WTC11 (cell line): ENCODE data around the gene RGS17. TPM values are rescaled to one million over a fixed set of nuclear protein-coding genes. Genes with fewer than 3 reads are reported as not detected.

Source experiments
- ATAC-seq: fragments of 200-7000 bp; cut with Tn5 transposase; 2 replicates; pipeline ENCODE4 v1.10.0; 2021; ENCODE audit warnings: mild to moderate bottlenecking, moderate library complexity
- Bru-seq: library from RNA; stranded (reverse); fragments of 400-500 nt; gene quantifications from one replicate; lab custom pipeline; 2021; lab: Mats Ljungman, UMichigan
- CTCF ChIA-PET: fragments of 300-600 bp; sonication (Branson Sonifier 250); formaldehyde crosslinking; loops from one replicate; lab custom pipeline; 2021; ENCODE audit warnings: antibody characterized with exemption; lab: Charles Lee
- POLR2A ChIA-PET: fragments of 350-600 bp; sonication (Branson Sonifier 250); formaldehyde crosslinking; loops from one replicate; lab custom pipeline; 2021; ENCODE audit warnings: antibody characterized with exemption; lab: Charles Lee
- DNase-seq: peaks from one replicate; pipeline ENCODE4 v3.0.0; 2021; ENCODE audit warnings: low spot score
- H3K27ac Mint-ChIP-seq: 2 replicates; pipeline ENCODE4 v1.8.0; 2021; ENCODE audit warnings: mixed read lengths
- H3K27me3 Mint-ChIP-seq: 2 replicates; pipeline ENCODE4 v1.8.0; 2021; ENCODE audit warnings: low read depth, mild to moderate bottlenecking, moderate library complexity, mixed read lengths
- H3K36me3 Mint-ChIP-seq: 2 replicates; pipeline ENCODE4 v1.8.0; 2021; ENCODE audit warnings: mixed read lengths
- H3K4me1 Mint-ChIP-seq: 2 replicates; pipeline ENCODE4 v1.8.0; 2022; ENCODE audit warnings: mixed read lengths
- H3K4me3 Mint-ChIP-seq: 2 replicates; pipeline ENCODE4 v1.8.0; 2021; ENCODE audit warnings: mild to moderate bottlenecking, moderate library complexity, mixed read lengths
- H3K9me3 Mint-ChIP-seq: 2 replicates; pipeline ENCODE4 v1.8.0; 2021; ENCODE audit warnings: mixed read lengths
- ATF3 ChIP-seq: sonication (generic); formaldehyde crosslinking; conservative IDR thresholded peaks from 2 replicates; pipeline ENCODE4 v1.8.1; 2022; ENCODE audit warnings: mild to moderate bottlenecking, missing genetic modification reagents
- CDX4 ChIP-seq: fragments of 250-450 bp; sonication (Bioruptor Pico); IDR thresholded peaks from 2 replicates; pipeline ENCODE4 v1.9.0; 2021; ENCODE audit warnings: moderate library complexity, mild to moderate bottlenecking, inconsistent platforms, borderline replicate concordance
- CREM ChIP-seq: sonication (generic); formaldehyde crosslinking; IDR thresholded peaks from 2 replicates; pipeline ENCODE4 v1.8.1; 2022; ENCODE audit warnings: mild to moderate bottlenecking, missing genetic modification reagents, moderate library complexity
- E2F1 ChIP-seq: sonication (generic); formaldehyde crosslinking; IDR thresholded peaks from 2 replicates; pipeline ENCODE4 v1.8.0; 2022; ENCODE audit warnings: mild to moderate bottlenecking, missing genetic modification reagents
- ETV6 ChIP-seq: sonication (generic); formaldehyde crosslinking; IDR thresholded peaks from 2 replicates; pipeline ENCODE4 v1.8.1; 2022; ENCODE audit warnings: mild to moderate bottlenecking, missing genetic modification reagents
- FOXK1 ChIP-seq: sonication (generic); formaldehyde crosslinking; IDR thresholded peaks from 2 replicates; pipeline ENCODE4 v1.8.0; 2022; ENCODE audit warnings: mild to moderate bottlenecking, moderate library complexity, missing genetic modification reagents
- HMGXB4 ChIP-seq: sonication (generic); formaldehyde crosslinking; IDR thresholded peaks from 2 replicates; pipeline ENCODE4 v1.8.1; 2023; ENCODE audit warnings: mild to moderate bottlenecking, moderate library complexity, missing genetic modification reagents
- JUN ChIP-seq: sonication (generic); formaldehyde crosslinking; IDR thresholded peaks from 2 replicates; pipeline ENCODE4 v1.8.0; 2023; ENCODE audit warnings: mild to moderate bottlenecking, missing genetic modification reagents
- MAX ChIP-seq: sonication (generic); formaldehyde crosslinking; IDR thresholded peaks from 2 replicates; pipeline ENCODE4 v1.8.0; 2022; ENCODE audit warnings: mild to moderate bottlenecking, missing genetic modification reagents
- MLX ChIP-seq: sonication (generic); formaldehyde crosslinking; IDR thresholded peaks from 2 replicates; pipeline ENCODE4 v1.8.1; 2023; ENCODE audit warnings: mild to moderate bottlenecking, missing genetic modification reagents, moderate library complexity
- NR3C1 ChIP-seq: sonication (generic); formaldehyde crosslinking; conservative IDR thresholded peaks from 2 replicates; pipeline ENCODE4 v1.8.1; 2023; ENCODE audit warnings: low read depth, mild to moderate bottlenecking, missing genetic modification reagents
- SMAD3 ChIP-seq: sonication (generic); formaldehyde crosslinking; IDR thresholded peaks from 2 replicates; pipeline ENCODE4 v1.8.0; 2022; ENCODE audit warnings: missing genetic modification reagents, mild to moderate bottlenecking, borderline replicate concordance
- SOX15 ChIP-seq: fragments of 250-450 bp; sonication (Bioruptor Pico); IDR thresholded peaks from 2 replicates; pipeline ENCODE4 v1.9.0; 2021; ENCODE audit warnings: mild to moderate bottlenecking
- SP1 ChIP-seq: sonication (generic); formaldehyde crosslinking; conservative IDR thresholded peaks from 2 replicates; pipeline ENCODE4 v1.8.1; 2022; ENCODE audit warnings: missing genetic modification reagents
- STAT6 ChIP-seq: sonication (generic); formaldehyde crosslinking; conservative IDR thresholded peaks from 2 replicates; pipeline ENCODE4 v1.8.1; 2023; ENCODE audit warnings: mild to moderate bottlenecking, low read depth, missing genetic modification reagents, moderate library complexity
- TP53 ChIP-seq: sonication (generic); formaldehyde crosslinking; IDR thresholded peaks from 2 replicates; pipeline ENCODE4 v1.8.1; 2023; ENCODE audit warnings: mild to moderate bottlenecking, missing genetic modification reagents
- ZBTB43 ChIP-seq: sonication (generic); formaldehyde crosslinking; IDR thresholded peaks from 2 replicates; pipeline ENCODE4 v1.8.1; 2023; ENCODE audit warnings: mild to moderate bottlenecking, missing genetic modification reagents
- ZNF121 ChIP-seq: sonication (generic); formaldehyde crosslinking; IDR thresholded peaks from 2 replicates; pipeline ENCODE4 v1.8.0; 2023; ENCODE audit warnings: missing genetic modification reagents
- ZNF232 ChIP-seq: sonication (generic); formaldehyde crosslinking; IDR thresholded peaks from 2 replicates; pipeline ENCODE4 v1.8.0; 2022; ENCODE audit warnings: mild to moderate bottlenecking, missing genetic modification reagents
- ZNF281 ChIP-seq: sonication (generic); formaldehyde crosslinking; IDR thresholded peaks from 2 replicates; pipeline ENCODE4 v1.8.0; 2023; ENCODE audit warnings: mild to moderate bottlenecking, missing genetic modification reagents
- long read RNA-seq, 3 experiments: library from RNA in 1 of 3; library from capped mRNA in 1 of 3; library from polyadenylated mRNA in 1 of 3; unstranded in 2 of 3; stranded (forward) in 1 of 3; transcript quantifications; one replicate each; pipeline ENCODE4 v2.0.0, GENCODE V29; 2021
- total RNA-seq: library from RNA; stranded (reverse); gene quantifications from 3 replicates; pipeline ENCODE4 v1.2.3, GENCODE V29; 2021

The RGS17 gene
- total RNA-seq (6.6 to 9.3 TPM (median 7.4 TPM) in 3 replicates), Bru-seq, nascent RNA (percentile 73 among the genes with signal in this experiment)
- long read RNA-seq, experiment 1, transcript RGS17-201 (5 exons, 1,636 nt), result major isoform, 15 of 24 reads
- long read RNA-seq, experiment 1, partial matches to known transcripts, result 2 of 24 reads
- long read RNA-seq, experiment 1, other reads (novel, unspliced or antisense), result 7 of 24 reads
- long read RNA-seq, experiment 2, partial matches to known transcripts, result 1 of 11 reads
- long read RNA-seq, experiment 2, other reads (novel, unspliced or antisense), result 8 of 11 reads
- long read RNA-seq, experiment 3, full-length matches to known transcripts, result 35 of 37 reads
- long read RNA-seq, experiment 3, partial matches to known transcripts, result 0 of 37 reads
- long read RNA-seq, experiment 3, other reads (novel, unspliced or antisense), result 2 of 37 reads

GRCh38 chr6:153131037-153131981, at the start of gene RGS17:
RGS17 (minus strand) TSS chr6:153131282; CDS start chr6:153044018, 87,264 bp downstream.
- Mint-ChIP-seq H3K27ac (peak within 1 kb of the TSS; percentile 90), H3K4me1 (peaks cover 26% of the 10 kb centered on the region), H3K4me3 (peak within 1 kb of the TSS; percentile 93), H3K9me3 (peaks cover 13% of the 10 kb centered on the region), H3K27me3 (peaks cover 34% of the 10 kb centered on the region), H3K36me3 (peaks cover 7% of the 10 kb centered on the region)
- peak; percentile 80 for ATAC-seq
- DNase-seq, result peak; percentile 77
- ChIA-PET CTCF (interaction anchor here (0.8 to 1.3 kb wide), 4 partner anchors 15 to 183 kb away, joined by 3 to 5 read pairs (median 3); no protein-coding TSS in a partner anchor), POLR2A (interaction anchor here (1.9 kb wide), 1 partner anchor 20 kb away, joined by 4 read pairs; no protein-coding TSS in a partner anchor)
- TF ChIP-seq JUN (no peak), E2F1 (CRISPR knock-in tag) (no peak), NR3C1 (CRISPR knock-in tag) (0 out of 2 replicates have a peak, but pooled peaks have one; percentile 21), ETV6 (CRISPR knock-in tag) (no peak), ZNF232 (CRISPR knock-in tag) (no peak), ATF3 (CRISPR knock-in tag) (no peak), SMAD3 (CRISPR knock-in tag) (no peak), ZNF121 (CRISPR knock-in tag) (no peak), TP53 (no peak), CREM (0 out of 2 replicates have a peak, but pooled peaks have one; percentile 30), HMGXB4 (CRISPR knock-in tag) (peak; percentile 55; the same call in 1 of the 2 replicates), MAX (CRISPR knock-in tag) (0 out of 2 replicates have a peak, but pooled peaks have one; percentile 24), ZBTB43 (no peak), CDX4 (CRISPR knock-in tag) (no peak), SOX15 (no peak), ZNF281 (no peak), MLX (CRISPR knock-in tag) (no peak), STAT6 (no peak), FOXK1 (CRISPR knock-in tag) (no peak), SP1 (CRISPR knock-in tag) (peak; percentile 38)
